GM19467 (cell line): ENCODE results near the gene FRK.
"Not testable (repeated sequence)": the region's sequence is repeated elsewhere in the genome, so short reads cannot be mapped to it uniquely, and the experiment has no call there.

Experiments used
- ATAC-seq: cut with Tn5 transposase; IDR thresholded peaks from one replicate; pipeline ENCODE4 v1.9.1; 2021; ENCODE audit warnings: mild to moderate bottlenecking, moderate library complexity; ENCODE audit not compliant: unreplicated experiment

The FRK gene

DNA sequence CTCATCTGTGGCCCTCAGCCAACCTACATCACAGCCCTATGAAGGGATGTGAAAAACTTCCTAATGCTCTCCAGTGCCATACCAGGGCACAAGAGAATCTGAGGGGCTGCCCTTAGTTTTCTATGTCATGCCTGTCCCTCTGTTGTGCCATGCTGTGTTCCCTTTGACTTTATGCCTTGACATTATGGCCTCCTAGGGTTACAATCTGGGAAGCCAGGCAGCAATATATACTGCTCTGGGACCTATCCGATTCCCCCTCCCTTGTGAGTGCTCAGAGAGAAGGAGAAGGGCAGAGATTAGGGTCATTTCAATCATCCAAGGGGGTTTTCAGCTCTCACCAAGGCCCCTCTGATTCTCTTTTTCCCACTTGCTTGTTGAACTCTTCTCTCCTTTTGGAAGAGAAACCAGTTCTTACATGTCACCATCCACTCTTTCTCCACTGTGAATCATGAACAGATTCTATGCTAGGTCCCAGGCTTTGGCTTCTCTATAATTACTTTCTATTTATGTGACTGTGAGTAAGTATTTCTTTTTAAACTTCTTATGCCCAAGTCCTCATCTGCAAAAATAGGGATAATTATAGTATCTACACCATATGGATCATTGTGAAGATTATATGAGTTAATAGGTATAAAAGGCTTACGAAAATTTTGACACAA lies 14.2 kb upstream of the FRK start:
- no peak for ATAC-seq

DNA sequence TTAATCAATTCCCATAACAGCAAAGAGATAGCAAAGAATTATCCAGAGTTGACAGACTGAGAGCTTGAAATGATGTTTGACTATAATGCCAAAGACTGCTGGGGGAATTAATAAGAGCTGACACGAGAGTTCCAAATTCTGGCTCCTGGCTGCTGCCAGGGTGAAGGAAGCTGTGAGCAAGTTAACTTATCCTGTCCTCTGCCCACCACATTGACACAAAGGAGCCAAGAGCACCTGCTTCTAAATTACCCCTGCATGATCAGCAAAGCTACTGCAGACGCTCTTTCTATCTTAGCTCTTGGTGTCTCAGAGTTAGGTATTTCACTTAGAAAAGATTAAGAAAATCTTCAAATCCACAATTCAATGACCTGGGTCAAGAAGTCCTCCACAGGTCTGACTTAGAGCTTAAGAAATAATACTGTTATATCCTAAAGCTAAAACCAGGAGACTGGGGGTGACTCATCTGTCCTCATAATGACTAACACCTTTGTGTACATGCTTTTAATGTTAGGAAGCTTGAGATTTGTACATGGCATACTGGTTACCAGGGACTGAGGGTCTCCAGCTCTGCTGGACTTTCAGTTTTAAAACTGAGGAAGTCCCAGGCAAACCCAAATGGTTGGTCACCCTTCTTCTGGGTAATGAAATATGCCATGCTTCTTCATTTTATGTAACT lies 13.2 kb upstream of the FRK start:
- ATAC-seq, result no peak

DNA sequence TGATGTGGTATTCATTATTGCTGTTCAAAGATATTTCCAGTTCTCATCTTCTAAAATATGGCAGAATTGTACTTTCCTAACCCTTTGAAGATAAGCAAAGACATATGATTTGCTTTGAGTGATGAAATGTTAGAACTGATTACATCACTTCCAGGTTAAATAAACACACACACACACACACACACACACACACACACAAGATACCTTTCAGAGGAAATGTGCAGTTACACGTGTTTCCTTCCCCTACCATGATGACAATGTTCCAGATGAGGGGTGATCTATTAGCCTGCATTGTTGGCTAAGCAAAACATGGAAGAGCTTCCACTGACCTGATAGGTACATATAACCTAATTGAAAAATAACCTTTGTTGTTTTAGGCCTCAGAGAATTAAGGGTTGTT lies 11.7 kb upstream of the FRK start:
- ATAC-seq, result no peak

DNA sequence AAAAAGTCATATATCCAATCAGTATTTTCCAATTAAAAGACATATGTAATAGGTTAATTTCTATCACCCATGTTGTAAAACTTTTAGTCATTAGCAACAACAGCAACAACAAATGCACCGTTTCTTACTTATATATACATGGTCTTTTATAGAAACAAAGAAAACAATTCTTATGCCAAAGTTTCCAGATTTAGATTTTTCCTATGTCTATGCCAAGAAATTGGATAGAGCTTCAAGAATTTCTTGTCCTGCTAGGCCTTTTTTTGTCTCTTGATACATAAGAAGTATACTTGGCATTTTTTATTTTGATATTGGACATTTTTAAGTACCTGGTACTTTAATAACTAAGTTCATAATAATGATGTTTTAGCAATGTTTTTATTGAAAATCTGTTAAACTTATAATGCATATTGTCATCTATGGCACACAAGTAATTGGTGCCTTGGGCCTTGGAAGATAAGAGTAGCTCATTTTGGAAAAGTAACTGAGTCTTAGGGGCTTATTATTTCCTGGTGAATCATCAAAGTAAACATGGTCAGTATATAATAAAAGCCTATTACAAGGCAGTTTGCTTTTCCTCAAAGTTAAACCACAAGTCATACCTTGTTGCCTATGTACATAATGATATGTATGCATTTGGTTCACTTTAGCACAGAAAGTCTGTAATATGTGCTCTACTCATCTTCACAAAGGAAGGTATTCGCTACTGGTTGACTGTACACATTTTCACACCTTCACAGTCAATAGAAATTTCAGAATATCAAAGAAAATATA lies 10.1 kb upstream of the FRK start:
- ATAC-seq, result no peak

DNA sequence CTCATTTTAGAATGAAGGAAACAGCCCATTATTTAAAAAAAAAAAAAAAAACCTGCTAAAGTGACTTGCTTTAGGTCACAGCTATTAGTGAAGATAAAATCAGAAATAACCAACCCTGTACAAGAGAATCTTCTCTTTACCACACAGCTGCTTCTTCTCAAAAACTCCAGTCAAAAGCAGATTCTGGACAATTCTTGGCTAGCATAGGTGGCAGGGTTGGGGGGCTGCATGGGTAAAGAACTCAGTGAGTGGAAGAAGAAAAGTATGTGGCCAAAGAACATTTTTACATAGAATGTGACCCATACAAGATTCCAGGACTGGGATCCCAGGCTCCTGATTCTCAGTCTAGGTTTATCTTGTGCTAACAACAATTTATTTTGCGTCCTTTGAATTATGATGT lies 9.4 kb upstream of the FRK start:
- ATAC-seq, result no peak

DNA sequence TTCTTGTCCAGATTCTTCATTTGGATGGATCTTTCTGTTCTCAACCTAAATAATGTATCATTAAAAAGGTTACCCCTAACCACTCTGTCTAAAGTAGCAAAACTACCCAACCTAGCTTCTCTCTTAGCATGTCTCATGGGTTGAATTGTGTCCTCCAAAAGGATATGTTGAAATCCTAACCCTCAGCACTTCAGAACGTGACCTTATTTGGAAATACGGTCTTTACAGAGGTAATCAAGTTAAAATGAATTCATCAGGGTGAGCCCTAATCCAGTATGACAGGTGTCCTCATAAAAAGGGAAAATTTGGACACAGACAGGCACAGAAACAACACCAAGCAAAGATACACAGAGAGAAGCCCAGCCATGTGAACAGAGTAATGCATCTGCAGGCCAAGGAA lies 6.1 kb upstream of the FRK start:
- ATAC-seq, result no peak

DNA sequence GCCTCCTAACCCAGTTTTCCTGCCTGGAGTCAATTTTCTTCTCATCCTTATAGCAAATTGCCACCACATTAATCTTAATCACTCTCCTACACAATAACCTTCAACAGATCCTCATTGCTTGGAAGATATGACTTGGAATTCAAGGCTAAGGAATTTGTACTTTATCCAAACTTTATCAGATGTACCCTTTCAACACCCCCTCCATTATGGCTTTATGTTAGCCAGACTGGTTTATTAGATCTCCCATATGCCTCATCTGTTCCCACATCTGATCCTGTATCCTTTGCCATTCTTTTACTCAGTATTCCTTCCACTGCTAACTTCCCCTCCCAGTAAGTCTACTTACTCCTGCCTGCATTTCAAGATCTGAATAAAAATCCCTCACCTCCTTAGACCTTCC lies 4.0 kb upstream of the FRK start:
- no peak for ATAC-seq

DNA sequence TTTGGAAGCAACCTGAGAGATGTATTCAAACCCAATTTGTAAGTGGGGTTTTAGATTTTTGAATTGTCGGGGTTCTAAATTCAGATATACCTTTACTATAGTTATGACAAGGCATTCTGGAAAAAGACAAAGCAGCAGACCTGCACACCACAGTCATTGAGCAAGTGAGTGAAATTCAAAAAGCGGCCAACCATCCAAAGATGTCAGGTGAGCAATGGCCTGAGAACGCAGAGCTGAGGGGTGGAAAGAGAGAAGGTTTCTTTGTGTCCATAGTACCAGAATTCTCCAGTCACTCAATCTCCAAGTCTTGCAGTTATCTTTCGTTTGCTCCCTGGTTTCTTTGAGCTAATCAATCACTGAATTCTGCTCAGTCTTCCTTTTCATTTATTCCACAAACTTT lies 1.8 kb upstream of the FRK start:
- ATAC-seq, result no peak

DNA sequence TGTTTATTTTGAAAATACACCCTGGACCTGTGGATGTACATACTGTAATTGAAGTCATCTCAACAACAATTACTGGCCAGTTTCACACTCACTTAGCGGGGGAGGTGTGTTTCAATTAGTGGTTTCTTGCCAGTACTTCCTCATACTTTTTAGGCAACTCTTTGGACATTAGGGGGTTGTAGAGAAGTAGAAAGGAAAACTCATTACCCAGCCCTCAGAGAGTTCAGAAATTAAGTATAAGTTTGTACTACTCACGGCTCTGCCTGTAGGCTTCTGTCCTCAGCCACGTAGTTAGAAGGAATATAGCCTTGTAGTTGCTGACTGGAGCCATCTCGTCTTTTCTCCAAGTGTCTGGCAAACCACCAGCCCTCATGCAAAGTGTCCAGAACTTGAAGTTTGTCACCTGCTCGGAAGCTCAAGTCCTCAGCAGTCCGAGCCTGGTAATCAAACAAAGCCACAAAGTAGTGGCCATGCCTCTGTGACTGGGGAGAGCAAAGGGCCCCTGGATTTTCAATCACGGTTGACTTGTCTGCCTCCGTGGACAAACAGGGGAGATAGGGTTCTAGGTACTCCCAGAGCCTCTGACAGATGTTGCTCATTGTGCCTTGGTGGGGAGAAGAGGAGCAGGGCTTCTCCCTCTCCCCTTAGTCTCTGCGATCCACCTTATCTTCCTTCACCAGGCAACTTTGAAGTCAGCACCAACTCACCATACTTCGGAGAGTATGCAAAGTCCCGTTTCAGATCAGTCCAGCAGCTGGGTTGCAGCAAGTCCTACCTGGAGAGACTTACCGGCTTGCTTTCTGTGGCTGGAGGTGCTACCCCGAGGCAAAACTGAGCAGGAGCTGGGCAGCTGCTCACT lies 749 bp downstream of the FRK start:
- ATAC-seq, result peak; percentile 70

DNA sequence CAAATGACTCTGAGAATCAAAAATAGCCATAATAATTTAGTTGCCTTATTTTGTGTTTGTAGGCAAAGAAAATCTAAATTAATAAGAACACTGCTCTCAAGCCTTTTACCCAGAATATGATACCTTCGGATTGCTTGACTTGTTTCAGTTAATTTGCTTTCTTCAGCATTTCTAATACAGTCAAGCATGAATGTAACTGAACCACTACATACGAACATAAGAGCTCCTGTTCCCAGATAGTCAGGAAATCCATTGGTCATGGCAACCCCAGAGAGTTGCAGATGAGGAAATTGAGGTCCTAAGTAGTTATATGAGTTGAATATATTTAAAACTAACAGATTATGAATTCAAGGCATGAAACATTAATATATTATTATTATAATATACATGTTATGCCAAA lies 2.9 kb downstream of the FRK start:
- no peak for ATAC-seq

DNA sequence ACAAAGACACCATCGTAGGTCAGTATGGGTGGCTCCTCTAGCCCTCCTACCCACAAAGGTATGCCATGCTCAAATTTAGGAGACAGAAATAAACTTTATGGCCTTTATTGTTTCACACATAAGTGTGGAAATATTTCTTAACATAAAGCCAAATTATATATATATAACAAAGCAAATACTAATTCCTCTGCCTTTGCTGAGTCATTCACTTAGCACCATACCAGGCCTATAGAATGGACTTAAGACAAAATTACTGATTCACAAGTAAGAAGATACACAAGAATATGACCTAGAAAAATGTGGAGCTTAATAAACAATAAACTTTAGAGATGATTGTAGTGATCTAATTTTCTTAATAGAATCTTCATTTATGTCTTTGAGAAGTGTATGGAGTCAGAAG lies 5.2 kb downstream of the FRK start:
- ATAC-seq, result no peak

DNA sequence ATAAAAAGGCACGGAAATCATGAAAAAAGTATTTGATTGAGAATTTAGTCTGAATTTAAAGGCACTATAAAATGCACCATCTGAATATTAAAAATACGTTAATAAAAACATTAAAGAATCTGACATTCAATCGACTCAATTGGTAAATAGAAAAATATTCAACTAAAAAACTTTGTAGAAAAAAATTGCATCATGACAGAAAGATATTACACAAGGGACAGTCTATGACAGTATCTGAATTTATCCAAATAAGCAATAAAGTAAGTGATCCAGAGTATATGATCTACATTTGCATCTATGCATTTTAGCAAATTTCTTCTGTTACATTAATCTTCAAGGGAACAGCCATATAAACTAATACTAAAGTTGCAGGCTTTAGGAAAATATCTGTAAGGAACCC lies 9.4 kb downstream of the FRK start:
- ATAC-seq, result no peak

DNA sequence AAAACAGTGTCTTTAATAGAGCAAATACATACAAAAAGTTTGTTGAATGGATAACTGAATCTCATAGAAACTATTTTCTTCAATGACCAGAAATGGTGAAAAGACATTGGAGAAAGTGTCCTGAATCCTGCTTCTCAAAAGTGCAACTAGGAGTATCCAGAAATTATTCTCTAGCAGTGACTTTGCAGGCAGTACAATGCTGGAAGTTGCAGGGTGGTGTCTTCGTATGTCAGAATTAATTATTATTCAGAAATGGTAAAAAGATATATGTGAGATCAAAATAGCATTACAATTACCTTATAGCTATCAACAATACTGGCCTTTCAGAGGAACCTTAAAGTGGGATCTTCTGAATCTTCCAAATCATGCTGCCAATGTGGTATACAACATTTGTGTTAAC lies 10.0 kb downstream of the FRK start:
- ATAC-seq, result no peak

DNA sequence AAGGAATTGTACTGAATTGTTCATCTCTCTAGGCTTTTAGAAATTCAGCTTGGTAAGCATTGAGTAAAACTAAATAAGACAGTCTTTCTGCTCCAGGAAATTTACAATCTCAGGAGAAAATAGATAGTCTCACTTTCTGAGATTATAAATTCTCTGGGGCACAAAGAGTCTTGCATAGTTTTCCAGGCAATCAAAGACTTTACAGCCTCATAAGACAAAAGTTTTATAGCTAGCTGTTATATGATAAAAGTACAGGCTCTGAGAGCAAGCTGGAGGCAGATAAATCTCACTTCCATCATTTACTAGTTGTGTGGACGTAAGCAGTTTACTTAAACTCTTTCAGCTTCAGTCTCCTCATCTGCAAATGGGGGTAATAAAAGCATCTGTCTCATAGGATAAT lies 11.4 kb downstream of the FRK start:
- ATAC-seq, result no peak

DNA sequence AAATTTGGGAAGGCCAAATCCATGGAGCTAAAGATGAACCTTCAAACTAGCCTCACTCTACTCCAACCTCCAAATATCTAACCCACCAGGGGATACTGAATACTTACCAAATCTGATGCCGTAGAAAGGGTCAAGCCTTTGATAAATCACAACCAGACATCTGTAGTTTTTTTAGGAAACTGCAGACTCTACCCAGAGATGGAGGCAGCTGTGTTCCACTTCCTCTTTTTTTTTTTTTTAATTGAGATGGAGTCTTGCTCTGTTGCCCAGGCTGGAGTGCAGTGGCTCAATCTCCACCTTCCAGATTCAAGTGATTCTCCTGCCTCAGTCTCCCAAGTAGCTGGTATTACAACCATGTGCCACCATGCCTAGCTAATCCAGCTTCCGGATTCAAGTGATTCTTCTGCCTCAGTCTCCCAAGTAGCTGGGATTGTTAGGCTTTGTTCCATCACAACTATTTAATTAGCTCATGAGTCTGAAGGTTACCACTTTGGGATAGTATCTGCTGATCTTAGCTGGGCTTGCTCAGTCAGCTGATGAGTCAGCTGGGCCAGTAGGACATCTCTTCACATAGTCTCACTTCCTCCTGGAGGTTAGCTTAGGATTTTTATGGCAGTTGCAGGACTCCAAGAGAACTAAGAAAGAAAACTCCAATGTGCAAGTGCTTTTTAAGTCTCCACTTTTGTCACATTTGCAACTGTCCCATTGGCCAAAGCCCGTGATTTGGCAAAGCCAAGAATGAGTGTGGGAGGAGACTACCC lies 13.3 kb downstream of the FRK start:
- peak; percentile 79 for ATAC-seq

DNA sequence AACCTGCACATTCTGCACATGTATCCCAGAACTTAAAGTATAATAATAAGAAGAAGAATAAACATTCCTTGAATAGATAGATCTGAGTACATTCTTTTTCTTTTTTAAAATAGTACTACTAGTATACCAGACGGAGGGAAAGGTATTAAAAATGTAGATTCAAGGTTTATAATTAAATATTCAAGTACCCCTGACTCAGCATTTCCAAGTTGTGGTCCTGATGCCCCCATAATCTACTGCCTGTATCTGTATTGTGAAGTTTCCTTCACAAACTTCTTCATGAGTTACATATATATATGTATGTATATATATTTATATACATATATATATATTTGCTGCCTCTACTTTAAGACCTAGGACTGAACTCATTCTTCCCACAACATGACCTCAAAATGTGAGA lies 14.0 kb downstream of the FRK start:
- ATAC-seq, result no peak

DNA sequence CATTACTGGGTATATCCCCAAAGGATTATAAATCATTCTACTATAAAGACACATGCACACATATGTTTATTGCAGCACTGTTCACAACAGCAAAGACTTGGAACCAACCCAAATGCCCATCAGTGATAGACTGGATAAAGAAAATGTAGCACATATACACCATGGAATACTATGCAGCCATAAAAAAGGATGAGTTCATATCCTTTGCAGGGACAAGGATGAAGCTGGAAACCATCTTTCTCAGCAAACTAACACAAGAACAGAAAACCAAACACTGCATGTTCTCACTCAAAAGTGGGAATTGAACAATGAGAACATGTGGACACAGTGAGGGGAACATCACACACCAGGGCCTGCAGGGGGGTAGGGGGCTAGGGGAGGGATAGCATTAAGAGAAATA lies 14.4 kb downstream of the FRK start:
- not testable (repeated sequence) for ATAC-seq

DNA sequence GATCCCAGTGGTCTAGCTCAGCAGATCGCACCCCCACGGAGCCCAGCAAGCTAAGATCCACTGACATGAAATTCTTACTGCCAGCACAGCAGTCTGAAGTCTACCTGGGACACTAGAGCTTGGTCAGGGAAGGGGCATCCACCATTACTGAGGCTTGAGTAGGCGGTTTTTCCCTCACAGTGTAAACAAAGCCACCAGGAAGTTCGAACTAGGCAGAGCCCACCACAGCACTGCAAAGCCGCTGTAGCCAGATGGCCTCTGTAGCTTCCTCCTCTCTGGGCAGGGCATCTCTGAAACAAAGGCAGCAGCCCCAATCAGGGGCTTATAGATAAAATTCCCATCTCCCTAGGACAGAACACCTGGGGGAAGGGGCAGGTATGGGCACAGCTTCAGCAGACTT lies 18.8 kb downstream of the FRK start:
- no peak for ATAC-seq

DNA sequence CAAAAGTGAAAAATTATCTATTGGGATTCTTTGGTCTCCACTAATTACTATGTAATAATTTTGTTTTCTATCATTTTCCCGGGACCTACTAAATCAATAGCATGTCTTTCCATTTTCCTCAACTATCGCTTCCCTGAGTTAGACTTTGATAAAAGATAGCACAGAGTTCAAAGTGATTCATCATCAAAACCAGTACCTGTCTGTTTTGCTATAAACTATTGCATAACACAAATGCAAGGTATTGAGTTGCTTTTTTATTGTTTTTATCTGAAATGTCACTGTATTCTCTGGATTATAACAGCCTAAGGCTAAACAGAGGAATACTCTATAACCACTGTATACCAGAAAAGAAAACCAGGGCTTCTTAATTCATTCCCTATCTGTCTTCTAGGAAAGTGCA lies 19.7 kb downstream of the FRK start:
- no peak for ATAC-seq

DNA sequence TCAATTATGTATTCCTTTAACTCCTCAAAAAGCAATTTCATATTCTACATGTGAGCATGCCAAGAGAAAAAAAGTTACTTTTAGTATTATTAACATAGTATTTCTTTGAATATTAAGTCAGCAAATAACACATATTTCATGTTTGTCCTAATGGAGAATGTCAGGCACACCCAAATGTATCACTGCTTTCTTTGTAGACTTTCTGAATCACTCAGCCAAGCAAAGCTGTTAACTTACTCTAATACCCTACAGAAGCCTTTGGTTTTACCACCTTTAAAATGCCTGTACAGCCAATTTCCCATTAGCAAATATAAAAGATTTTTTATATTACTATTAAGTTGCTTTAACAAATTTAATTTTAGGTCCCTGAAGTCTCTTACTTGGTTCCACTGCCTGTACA lies 23.8 kb downstream of the FRK start:
- no peak for ATAC-seq
